Activated CD4-positive, alpha-beta memory T cell treated with anti-CD3 and anti-CD28 coated beads for 36 hours (primary cell): ENCODE results near the gene KCNQ1OT1. TPM values are rescaled to one million over a fixed set of nuclear protein-coding genes. Genes with fewer than 3 reads are reported as not detected.

Experiments
- CTCF ChIA-PET: fragments of 350-600 bp; sonication (Branson Sonifier 250); formaldehyde crosslinking; loops from one replicate; lab custom pipeline; 2021; ENCODE audit warnings: antibody characterized with exemption, inconsistent platforms; lab: Charles Lee
- POLR2A ChIA-PET: fragments of 350-600 bp; sonication (Branson Sonifier 250); formaldehyde crosslinking; loops from one replicate; lab custom pipeline; 2021; ENCODE audit warnings: antibody characterized with exemption; lab: Charles Lee
- DNase-seq: peaks from one replicate; pipeline ENCODE4 v3.0.0-alpha.2; 2020
- H3K27ac Mint-ChIP-seq: one replicate; pipeline ENCODE4 v1.8.0; 2021; ENCODE audit warnings: mixed read lengths
- H3K27me3 Mint-ChIP-seq: one replicate; pipeline ENCODE4 v1.8.0; 2021; ENCODE audit warnings: mixed read lengths
- H3K36me3 Mint-ChIP-seq: one replicate; pipeline ENCODE4 v1.8.0; 2021; ENCODE audit warnings: mixed read lengths
- H3K4me1 Mint-ChIP-seq: one replicate; pipeline ENCODE4 v1.8.0; 2021; ENCODE audit warnings: low read depth, mixed read lengths
- H3K4me3 Mint-ChIP-seq: one replicate; pipeline ENCODE4 v1.8.0; 2021; ENCODE audit warnings: mild to moderate bottlenecking, mixed read lengths
- H3K9me3 Mint-ChIP-seq: one replicate; pipeline ENCODE4 v1.8.0; 2021; ENCODE audit warnings: mixed read lengths
- intact Hi-C: fragments of 100-400 bp; cut with micrococcal nuclease; formaldehyde crosslinking; loops from one replicate; pipeline ENCODE4 v1.15.1; 2023
- total RNA-seq, 2 experiments: library from RNA; stranded (reverse); gene quantifications; one replicate each; pipeline ENCODE4 v1.2.3, GENCODE V29; 2021

KCNQ1OT1 gene
- total RNA-seq, 2 experiments from 2014 or later: 0.19 TPM

DNA sequence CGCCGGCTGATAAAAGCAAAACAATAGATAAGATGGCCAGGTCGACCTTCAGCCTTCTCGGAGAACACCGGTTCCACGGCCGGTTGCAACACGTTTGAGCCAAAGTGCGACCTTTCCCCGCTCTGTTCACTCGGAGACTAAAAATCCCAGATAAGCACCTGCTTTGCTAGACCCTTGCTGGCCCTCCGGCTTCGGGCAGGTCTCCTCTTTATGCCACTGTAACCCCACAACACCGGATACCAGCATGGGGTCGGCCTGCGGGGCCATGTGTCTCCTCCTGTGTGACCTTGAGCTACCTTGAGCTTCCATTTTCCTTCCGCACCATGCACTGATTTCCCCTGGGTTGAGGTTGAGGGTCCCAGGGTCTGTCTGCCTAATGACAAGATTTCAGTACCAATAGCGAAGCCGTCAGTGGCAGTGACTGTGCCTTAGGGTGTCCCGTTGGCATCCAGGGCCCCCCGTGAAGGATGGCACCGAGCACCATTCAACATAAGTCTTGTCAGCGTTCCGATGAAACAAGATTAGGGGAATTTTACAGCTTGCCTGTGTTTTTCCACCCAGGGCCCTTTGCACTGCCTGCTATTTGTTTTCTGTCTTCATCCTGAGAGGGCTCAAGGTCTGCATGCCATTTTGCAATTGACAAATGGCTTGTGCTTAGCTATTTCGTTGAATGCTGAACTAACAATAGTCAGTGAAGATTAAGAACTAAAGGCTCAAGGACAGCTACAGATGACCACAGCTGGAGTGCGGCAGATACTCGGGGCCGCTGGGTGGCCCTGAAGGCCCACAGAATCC, 136.4 kb downstream of the KCNQ1OT1 start:
- H3K27ac Mint-ChIP-seq: no peak overlapping the region
- no peaks in the 10 kb centered on the region for H3K36me3 Mint-ChIP-seq
- ChIA-PET CTCF (no interaction called here), POLR2A (no interaction called here)
- no peak overlapping the region for H3K4me3 Mint-ChIP-seq
- DNase-seq: no peak
- no peaks in the 10 kb centered on the region for H3K27me3 Mint-ChIP-seq
- intact Hi-C loops: no loop called here
- H3K4me1 Mint-ChIP-seq: no peaks in the 10 kb centered on the region
- no peaks in the 10 kb centered on the region for H3K9me3 Mint-ChIP-seq

DNA sequence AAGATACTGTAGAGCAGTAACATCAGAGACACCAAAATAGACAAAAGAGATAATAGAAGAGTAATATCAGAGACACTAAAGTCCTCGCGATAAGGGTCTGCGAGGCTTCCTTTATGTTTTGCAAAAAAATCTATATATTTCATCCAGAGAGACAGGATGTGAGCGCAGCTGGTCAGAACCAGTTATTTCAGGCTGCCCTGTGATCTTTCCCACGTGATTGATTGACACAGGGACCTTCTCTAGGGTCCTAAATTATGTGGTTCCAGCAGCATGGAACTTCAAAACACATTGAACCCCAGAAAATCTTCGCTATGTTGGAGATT, 136.9 kb downstream of the KCNQ1OT1 start:
- Mint-ChIP-seq H3K36me3 (no peaks in the 10 kb centered on the region), H3K9me3 (no peaks in the 10 kb centered on the region), H3K27me3 (no peaks in the 10 kb centered on the region), H3K27ac (no peak overlapping the region), H3K4me1 (no peaks in the 10 kb centered on the region), H3K4me3 (no peak overlapping the region)
- intact Hi-C loops: no loop called here
- ChIA-PET POLR2A (no interaction called here), CTCF (no interaction called here)
- no peak for DNase-seq

DNA sequence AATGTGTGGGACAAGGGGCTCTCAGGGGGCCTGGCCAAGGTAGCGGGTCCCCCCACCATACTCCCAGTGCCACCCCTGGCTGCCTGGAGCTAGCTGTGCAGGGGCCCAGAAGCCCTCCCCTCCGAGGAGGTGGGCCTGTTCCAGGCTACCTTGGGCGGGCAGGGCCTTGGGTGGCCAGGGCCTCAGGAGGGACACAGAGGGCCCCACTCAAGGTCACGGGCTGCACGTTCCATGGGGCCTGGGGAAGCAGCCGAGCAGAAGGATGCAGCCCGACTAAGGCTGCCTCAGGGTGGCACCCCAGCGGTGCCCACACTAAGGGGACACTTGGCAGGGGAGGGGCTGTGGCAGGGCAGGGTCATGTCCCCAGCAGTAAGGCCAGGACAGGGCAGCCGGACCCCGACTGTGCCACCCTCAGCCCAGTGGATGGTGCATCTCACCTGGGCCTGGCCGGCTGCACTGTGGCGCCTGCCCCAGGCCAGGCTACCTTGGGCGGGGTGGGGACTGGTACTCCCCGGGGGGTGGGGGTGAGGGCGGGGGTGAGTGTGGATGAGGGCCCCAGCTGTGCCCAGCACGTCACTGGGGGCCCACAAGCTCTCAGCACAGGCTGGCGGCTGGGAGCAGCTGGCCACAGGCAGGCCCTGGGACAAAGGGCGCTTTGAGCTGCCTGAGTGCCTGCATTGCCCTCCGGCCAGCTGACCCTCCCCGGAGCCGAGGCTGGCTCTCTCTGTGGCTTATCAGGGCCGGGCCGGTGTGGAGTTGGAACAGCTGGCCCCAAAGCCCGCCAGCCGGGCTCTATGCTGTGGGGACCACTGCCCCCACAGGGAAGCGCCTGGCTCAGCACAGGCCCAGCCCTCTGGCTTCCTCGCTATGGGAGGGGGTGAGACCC, 137.9 kb downstream of the KCNQ1OT1 start:
- ChIA-PET POLR2A (no interaction called here), CTCF (no interaction called here)

DNA sequence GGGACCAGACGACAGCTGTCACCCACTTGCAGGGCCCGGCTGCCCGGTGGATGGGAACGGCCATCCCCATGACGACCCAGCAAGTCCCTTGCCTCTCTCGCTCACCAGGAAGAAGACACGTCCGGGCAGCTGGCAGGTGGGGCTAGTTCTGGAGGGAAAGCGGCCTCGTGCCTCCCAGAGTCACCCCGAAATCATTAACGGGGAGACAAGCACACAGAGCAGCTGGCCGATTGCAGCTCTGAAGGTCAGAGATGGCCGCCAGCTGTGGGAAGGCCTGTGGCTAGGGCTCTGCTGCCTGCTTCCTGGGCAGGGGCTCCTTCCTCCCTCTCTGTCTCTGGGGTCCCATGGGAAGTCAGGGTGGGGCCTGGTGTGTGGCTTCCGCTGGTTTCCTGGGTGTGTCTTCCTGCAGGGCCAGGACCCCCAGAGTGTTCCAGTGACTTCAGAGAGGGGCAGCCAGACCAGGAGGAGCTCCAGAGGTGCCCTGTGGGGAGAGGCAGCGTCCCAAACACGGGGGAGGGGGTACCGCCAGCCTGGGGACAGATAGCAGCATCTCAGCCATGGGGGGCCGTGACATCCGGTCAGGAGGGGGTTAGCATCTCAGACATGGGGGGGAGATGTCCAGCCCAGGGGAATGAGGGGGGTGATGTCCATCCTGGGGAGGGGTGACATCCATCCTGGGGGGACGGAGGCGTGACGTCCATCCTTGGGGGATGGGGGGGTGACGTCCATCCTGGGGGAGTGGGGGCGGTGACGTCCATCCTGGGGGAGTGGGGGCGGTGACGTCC, 140.1 kb downstream of the KCNQ1OT1 start:
- ChIA-PET CTCF (interaction anchor here (1.5 kb wide), 1 partner anchor 333 kb away, joined by 3 read pairs; no protein-coding TSS in a partner anchor), POLR2A (no interaction called here)
- H3K27me3 Mint-ChIP-seq: no peaks in the 10 kb centered on the region
- H3K9me3 Mint-ChIP-seq: no peaks in the 10 kb centered on the region
- H3K36me3 Mint-ChIP-seq: no peaks in the 10 kb centered on the region
- H3K4me3 Mint-ChIP-seq: no peak overlapping the region
- no peak for DNase-seq
- H3K4me1 Mint-ChIP-seq: no peaks in the 10 kb centered on the region
- H3K27ac Mint-ChIP-seq: no peak overlapping the region
- intact Hi-C loops: no loop called here

More for the DNA sequence above, 137.9 kb downstream of the KCNQ1OT1 start:
- DNase-seq: no peak
- Mint-ChIP-seq H3K27ac (no peak overlapping the region), H3K27me3 (no peaks in the 10 kb centered on the region), H3K4me3 (no peak overlapping the region), H3K36me3 (no peaks in the 10 kb centered on the region), H3K4me1 (no peaks in the 10 kb centered on the region), H3K9me3 (no peaks in the 10 kb centered on the region)
- intact Hi-C loops: no loop called here

DNA sequence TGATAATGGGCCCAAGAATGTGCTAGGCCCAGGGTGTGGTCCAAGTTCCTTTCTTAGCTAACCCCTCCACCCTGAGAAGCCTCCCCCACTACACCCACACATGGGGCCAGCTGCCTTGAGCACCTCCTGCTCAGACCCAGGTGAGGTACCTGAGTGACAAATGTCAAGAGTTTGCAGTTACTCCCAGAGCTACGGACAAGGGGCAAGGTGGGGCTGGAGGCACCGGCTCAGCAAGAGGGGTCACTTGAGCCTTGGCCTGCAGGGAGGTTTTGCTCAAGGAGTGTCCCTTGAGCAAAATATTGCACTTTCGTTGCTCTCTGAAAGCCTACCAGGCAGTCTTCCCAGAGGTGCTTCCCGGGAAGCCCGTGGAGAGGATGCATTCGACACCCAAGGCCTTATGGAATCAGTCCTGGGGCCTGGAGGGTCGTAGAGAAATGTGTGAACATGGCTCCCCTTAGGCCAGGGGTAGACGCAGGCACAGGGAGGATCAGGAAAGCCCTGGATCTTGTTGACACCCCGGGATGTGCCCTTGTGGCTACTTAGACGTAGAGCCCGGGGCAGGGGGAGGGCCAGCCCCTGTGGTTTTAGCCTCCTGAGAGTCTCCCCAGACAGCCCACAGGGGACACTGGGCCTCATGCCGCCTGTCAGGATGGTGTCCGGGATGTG, 140.8 kb downstream of the KCNQ1OT1 start:
- H3K9me3 Mint-ChIP-seq: no peaks in the 10 kb centered on the region
- H3K36me3 Mint-ChIP-seq: no peaks in the 10 kb centered on the region
- no peaks in the 10 kb centered on the region for H3K27me3 Mint-ChIP-seq
- no peaks in the 10 kb centered on the region for H3K4me1 Mint-ChIP-seq
- POLR2A ChIA-PET: no interaction called here
- H3K27ac Mint-ChIP-seq: no peak overlapping the region
- intact Hi-C loops: no loop called here
- H3K4me3 Mint-ChIP-seq: no peak overlapping the region
- CTCF ChIA-PET: interaction anchor here (1.5 kb wide), 1 partner anchor 334 kb away, joined by 3 read pairs; no protein-coding TSS in a partner anchor
- no peak for DNase-seq

DNA sequence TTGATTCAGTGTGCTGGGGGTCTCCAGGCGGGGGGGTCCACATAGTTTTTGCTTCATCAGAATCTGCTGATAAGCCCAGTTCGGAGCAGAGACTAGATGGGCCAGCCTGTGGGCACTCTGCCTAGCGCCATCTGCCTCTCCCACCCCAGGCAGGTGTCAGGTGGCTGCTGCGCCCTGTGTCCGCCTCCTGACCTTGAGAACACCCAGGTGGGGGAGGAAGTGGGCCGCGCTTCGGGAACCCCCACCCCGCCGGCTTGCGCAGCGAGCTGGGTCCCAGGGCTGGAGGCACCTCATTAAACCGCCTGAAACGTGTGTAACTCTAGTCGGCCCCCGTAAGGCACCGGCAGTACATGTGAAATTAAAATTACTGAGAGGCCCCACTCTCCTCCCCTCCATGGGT, 141.4 kb downstream of the KCNQ1OT1 start:
- DNase-seq: no peak
- Mint-ChIP-seq H3K4me1 (no peaks in the 10 kb centered on the region), H3K27ac (no peak overlapping the region), H3K4me3 (no peak overlapping the region), H3K36me3 (no peaks in the 10 kb centered on the region), H3K27me3 (no peaks in the 10 kb centered on the region), H3K9me3 (no peaks in the 10 kb centered on the region)
- ChIA-PET POLR2A (no interaction called here), CTCF (no interaction called here)
- intact Hi-C loops: no loop called here

Other genes with a start within 250 kb of the KCNQ1OT1 start
- under 1 TPM; 0.41 to 0.69 TPM for gene CDKN1C, start 185.8 kb upstream of the KCNQ1OT1 start, total RNA-seq
- gene PHLDA2, start 229.4 kb upstream of the KCNQ1OT1 start, total RNA-seq: 1 to 10 TPM; 7.6 to 8.3 TPM